HEK293T (cell line): ENCODE data around the gene SRGAP2C.
"Not testable (repeated sequence)": the region's sequence is repeated elsewhere in the genome, so short reads cannot be mapped to it uniquely, and the experiment has no call there.

ENCODE experiments used
- CTCF ChIA-PET: fragments of 350-600 bp; formaldehyde crosslinking; extraction: SDS; loops from one replicate; lab custom pipeline; 2021; ENCODE audit warnings: antibody characterized with exemption, inconsistent platforms; lab: Yijun Ruan, JAX
- POLR2A ChIA-PET: fragments of 350-600 bp; formaldehyde crosslinking; extraction: SDS; loops from one replicate; lab custom pipeline; 2020; ENCODE audit warnings: antibody characterized with exemption, inconsistent platforms; lab: Yijun Ruan, JAX
- DNase-seq: peaks from one replicate; pipeline ENCODE4 v3.0.0; 2012; ENCODE audit warnings: mixed read lengths; ENCODE audit errors: extremely low spot score
- BHLHE40 ChIP-seq: fragments of 450-650 bp; IDR thresholded peaks from 2 replicates; pipeline ENCODE4 v1.6.1; 2016; ENCODE audit warnings: mild to moderate bottlenecking, moderate library complexity, borderline replicate concordance
- LEF1 ChIP-seq: fragments of 450-650 bp; IDR thresholded peaks from 2 replicates; pipeline ENCODE4 v1.6.1; 2017; ENCODE audit warnings: mild to moderate bottlenecking, borderline replicate concordance
- SUZ12 ChIP-seq: fragments of 450-650 bp; IDR thresholded peaks from 2 replicates; pipeline ENCODE4 v1.6.1; 2016; ENCODE audit warnings: mild to moderate bottlenecking

Gene SRGAP2C

GRCh38 chr1:121438862-121439261 lies 254.1 kb downstream of the SRGAP2C start:
- DNase-seq, CTCF ChIA-PET, POLR2A ChIA-PET: not testable (repeated sequence)

GRCh38 chr1:121440993-121441392 lies 256.2 kb downstream of the SRGAP2C start:
- no peak for DNase-seq
- TF ChIP-seq LEF1 (no peak), BHLHE40 (no peak), SUZ12 (no peak)
- CTCF ChIA-PET = no interaction called here

More at GRCh38 chr1:121440993-121441392, 256.2 kb downstream of the SRGAP2C start:
- POLR2A ChIA-PET = no interaction called here
